A549 (cell line): ENCODE results near the gene PDZD2. TPM values are rescaled to one million over a fixed set of nuclear protein-coding genes. Genes with fewer than 3 reads are reported as not detected.
A peak's percentile ranks its signal among the peaks of the same experiment; 100 is the strongest.

Source experiments
- ATAC-seq, 2 experiments: fragments of 200-7000 bp in 1 of 2; fragments of >200 bp in 1 of 2; cut with Nextera tagmentation in 1 of 2; cut with Tn5 transposase in 1 of 2; 3 replicates each; pipeline versions ENCODE4 v1.8.0 to v1.9.1; 2018 to 2020; ENCODE audit warnings: mild to moderate bottlenecking in 1 of 2, moderate library complexity in 1 of 2
- CTCF ChIA-PET: fragments of 300-600 bp; sonication (Branson Sonifier 250); formaldehyde crosslinking; extraction: SDS; loops from one replicate; lab custom pipeline; 2021; ENCODE audit warnings: antibody characterized with exemption, inconsistent platforms; lab: Yijun Ruan, JAX
- POLR2A ChIA-PET: fragments of 350-600 bp; formaldehyde crosslinking; extraction: SDS; loops from one replicate; lab custom pipeline; 2021; ENCODE audit warnings: antibody characterized with exemption, inconsistent platforms; lab: Yijun Ruan, JAX
- DNase-seq, 2 experiments: peaks; one replicate each; pipeline versions ENCODE4 v3.0.0 to v3.0.0-alpha.2; 2011 to 2016; ENCODE audit warnings: low read depth in 1 of 2, low spot score in 1 of 2
- FAIRE-seq: peaks from 2 replicates; lab custom pipeline; 2011; peaks lifted over from hg19 to GRCh38; lab: Jason Lieb, UNC
- H3K27ac ChIP-seq, 2 experiments: fragments of >200 bp; sonication (Bioruptor Twin); formaldehyde crosslinking; 3 replicates each; pipeline ENCODE4 v1.5.1; 2016 to 2017
- H3K4me1 ChIP-seq: fragments of >200 bp; sonication (Bioruptor Twin); formaldehyde crosslinking; 3 replicates; pipeline ENCODE4 v1.6.1; 2016
- H3K4me2 ChIP-seq: fragments of >200 bp; sonication (Bioruptor Twin); formaldehyde crosslinking; 3 replicates; pipeline ENCODE4 v1.6.1; 2016
- H3K4me3 ChIP-seq: fragments of >200 bp; sonication (Bioruptor Twin); formaldehyde crosslinking; 3 replicates; pipeline ENCODE4 v1.5.1; 2016
- H3K9me3 ChIP-seq: fragments of >200 bp; sonication (Bioruptor Twin); formaldehyde crosslinking; 3 replicates; pipeline ENCODE4 v1.6.1; 2016
- ATOH8 ChIP-seq: fragments of 250-450 bp; sonication (Bioruptor Pico); IDR thresholded peaks from 2 replicates; pipeline ENCODE4 v1.5.0; 2020; ENCODE audit warnings: low read depth, mild to moderate bottlenecking, moderate library complexity
- BCL3 ChIP-seq: fragments of >200 bp; sonication (Bioruptor Twin); formaldehyde crosslinking; IDR thresholded peaks from 3 replicates; pipeline ENCODE4 v1.6.1; 2016
- CBX2 ChIP-seq: fragments of 200-600 bp; sonication (generic); IDR thresholded peaks from 2 replicates; pipeline ENCODE4 v1.6.1; 2016; ENCODE audit warnings: low read depth, mild to moderate bottlenecking, borderline replicate concordance
- CBX8 ChIP-seq: fragments of 200-600 bp; sonication (generic); IDR thresholded peaks from 2 replicates; pipeline ENCODE4 v1.6.1; 2016
- CEBPB ChIP-seq, 2 experiments: fragments of >200 bp in 1 of 2; sonication (Bioruptor Twin) in 1 of 2; formaldehyde crosslinking in 1 of 2; IDR thresholded peaks; 2 replicates each; pipeline ENCODE4 v1.6.1; 2012 to 2016
- CTCF ChIP-seq: fragments of >200 bp; sonication (Bioruptor Twin); formaldehyde crosslinking; IDR thresholded peaks from 3 replicates; pipeline ENCODE4 v1.5.1; 2016
- EHF ChIP-seq: fragments of 250-450 bp; sonication (Bioruptor Pico); IDR thresholded peaks from 2 replicates; pipeline ENCODE4 v1.5.0; 2020; ENCODE audit warnings: mild to moderate bottlenecking
- ELK1 ChIP-seq: fragments of 150-350 bp; IDR thresholded peaks from 2 replicates; pipeline ENCODE4 v1.6.1; 2014; ENCODE audit warnings: low read depth, mild to moderate bottlenecking, low read length
- FOSB ChIP-seq: fragments of 250-450 bp; sonication (Bioruptor Pico); IDR thresholded peaks from 2 replicates; pipeline ENCODE4 v1.5.0; 2020; ENCODE audit warnings: mild to moderate bottlenecking, moderate library complexity
- HMGXB4 ChIP-seq: fragments of 250-450 bp; sonication (Bioruptor Pico); IDR thresholded peaks from 2 replicates; pipeline ENCODE4 v1.5.0; 2021; ENCODE audit warnings: mild to moderate bottlenecking, moderate library complexity, borderline replicate concordance
- HOXB5 ChIP-seq: fragments of 250-450 bp; sonication (Bioruptor Pico); IDR thresholded peaks from 2 replicates; pipeline ENCODE4 v1.5.0; 2020; ENCODE audit warnings: mild to moderate bottlenecking, moderate library complexity
- JUN ChIP-seq, 2 experiments: fragments of >200 bp; sonication (Bioruptor Twin); formaldehyde crosslinking; IDR thresholded peaks; 2 replicates in 1 of 2; 3 replicates in 1 of 2; pipeline ENCODE4 v1.6.1; 2016 to 2017
- JUNB ChIP-seq: fragments of >200 bp; sonication (Bioruptor Twin); formaldehyde crosslinking; IDR thresholded peaks from 2 replicates; pipeline ENCODE4 v1.6.1; 2016
- MAX ChIP-seq: IDR thresholded peaks from 2 replicates; pipeline ENCODE4 v1.6.1; 2012
- NPAS2 ChIP-seq: fragments of 250-450 bp; sonication (Bioruptor Pico); IDR thresholded peaks from 2 replicates; pipeline ENCODE4 v1.8.0; 2022; ENCODE audit warnings: mild to moderate bottlenecking, moderate library complexity, borderline replicate concordance
- RAD21 ChIP-seq, 2 experiments: fragments of >200 bp in 1 of 2; sonication (Bioruptor Twin) in 1 of 2; formaldehyde crosslinking in 1 of 2; IDR thresholded peaks in 1 of 2; conservative IDR thresholded peaks in 1 of 2; 2 replicates in 1 of 2; 3 replicates in 1 of 2; pipeline ENCODE4 v1.6.1; 2012 to 2018; ENCODE audit warnings: inconsistent platforms in 1 of 2
- RARB ChIP-seq: fragments of 250-450 bp; sonication (Bioruptor Pico); IDR thresholded peaks from 2 replicates; pipeline ENCODE4 v1.8.0; 2021; ENCODE audit warnings: mild to moderate bottlenecking, moderate library complexity
- RFX5 ChIP-seq: fragments of 450-650 bp; IDR thresholded peaks from 2 replicates; pipeline ENCODE4 v1.7.1; 2014; ENCODE audit warnings: antibody characterized with exemption, mild to moderate bottlenecking, moderate library complexity
- SMC3 ChIP-seq: fragments of >200 bp; sonication (Bioruptor Twin); formaldehyde crosslinking; IDR thresholded peaks from 3 replicates; pipeline ENCODE4 v1.6.1; 2018; ENCODE audit warnings: inconsistent platforms
- USF2 ChIP-seq: fragments of 450-650 bp; IDR thresholded peaks from 2 replicates; pipeline ENCODE4 v1.6.1; 2014; ENCODE audit warnings: antibody characterized with exemption
- ZC3H11A ChIP-seq: fragments of 450-650 bp; IDR thresholded peaks from 2 replicates; pipeline ENCODE4 v1.6.1; 2014; ENCODE audit warnings: antibody characterized with exemption, mild to moderate bottlenecking
- ZFP36 ChIP-seq: fragments of 450-650 bp; IDR thresholded peaks from 2 replicates; pipeline ENCODE4 v1.6.1; 2014; ENCODE audit warnings: borderline replicate concordance; ENCODE audit not compliant: partially characterized antibody
- WGBS: methylation state at CpG from one replicate; pipeline ENCODE4 v1.1.6; 2017; ENCODE audit errors: missing lambda C conversion rate; 5-methylcytosine and 5-hydroxymethylcytosine counted together
- polyA plus RNA-seq, 4 experiments: library from polyadenylated mRNA; depleted of rRNA in 3 of 4; stranded (reverse); fragments of >200 nt; fragmentation: RNase III in 1 of 4; extraction: RNeasy Plus Mini Kit Qiagen cat#74134 plus additional on column Dnase treatment in 1 of 4; gene quantifications; 2 replicates in 3 of 4; 3 replicates in 1 of 4; pipeline ENCODE4 v1.2.3, GENCODE V29; 2011 to 2017

Gene PDZD2
- polyA plus RNA-seq, 2 of the 4 experiments (the other 2 are of a cell fraction): 0.06 to 0.09 TPM

GRCh38 chr5:31824869-31825517 is 186.1 kb downstream of the PDZD2 start:
- TF ChIP-seq CBX2 (no peak), EHF (CRISPR knock-in tag) (no peak), RFX5 (no peak)
- ChIA-PET POLR2A (no interaction called here), CTCF (interaction anchor here (0.6 to 11.2 kb wide), 39 partner anchors 8 to 504 kb away, joined by 3 to 241 read pairs (median 4); no protein-coding TSS in a partner anchor)
- Histone ChIP-seq H3K27ac (no peak overlapping the region), H3K4me1 (peaks cover 5% of the 10 kb centered on the region; the same call in 1 of the 3 replicates), H3K4me2 (no peak overlapping the region), H3K4me3 (no peak overlapping the region), H3K9me3 (peaks cover 18% of the 10 kb centered on the region)
- DNase-seq (no peak), ATAC-seq (peak; percentile 36 to 68; a peak in 4 of 6 replicates), FAIRE-seq (no peak)
- 23% methylated on average over 8 of the region's 8 CpGs for WGBS

GRCh38 chr5:31825518-31826068 is 186.7 kb downstream of the PDZD2 start:
- POLR2A ChIA-PET: no interaction called here
- peak overlapping the region; percentile 52 for H3K4me2 ChIP-seq
- CTCF ChIA-PET: interaction anchor here (0.6 to 11.2 kb wide), 39 partner anchors 8 to 504 kb away, joined by 3 to 241 read pairs (median 3); no protein-coding TSS in a partner anchor
- TF ChIP-seq FOSB (CRISPR knock-in tag) (no peak), CTCF (peak; percentile 88), JUNB (no peak), SMC3 (peak; percentile 93), RAD21 (conservative IDR thresholded peaks at IDR 0.05 in 1 of 2, IDR thresholded peaks at IDR 0.05 in 1 of 2) (peak; percentile 85 to 91)
- FAIRE-seq: no peak
- no peak overlapping the region for H3K4me3 ChIP-seq
- peak; percentile 94 to 97 for ATAC-seq
- H3K4me1 ChIP-seq: peaks cover 5% of the 10 kb centered on the region; the same call in 1 of the 3 replicates
- H3K9me3 ChIP-seq: peaks cover 18% of the 10 kb centered on the region
- peak; percentile 36 to 63 for DNase-seq
- peak overlapping the region in 1 of 2 experiments; percentile 21; a peak in 1 of 6 replicates for H3K27ac ChIP-seq
- WGBS: under 1% methylated on average over 8 of the region's 8 CpGs

- Histone ChIP-seq H3K4me3 (no peak overlapping the region), H3K4me2 (no peak overlapping the region), H3K27ac (no peak overlapping the region), H3K9me3 (peaks cover 18% of the 10 kb centered on the region), H3K4me1 (peaks cover 5% of the 10 kb centered on the region; the same call in 1 of the 3 replicates)
- no peak for FAIRE-seq
- 92% methylated on average over 1 of the region's 1 CpG for WGBS
- no peak for ATAC-seq
- TF ChIP-seq FOSB (CRISPR knock-in tag) (no peak), CBX8 (no peak), MAX (no peak), RFX5 (no peak), ELK1 (no peak), JUNB (no peak), ATOH8 (CRISPR knock-in tag) (no peak), HOXB5 (CRISPR knock-in tag) (no peak), ZC3H11A (no peak), RAD21 (conservative IDR thresholded peaks at IDR 0.05 in 1 of 2, IDR thresholded peaks at IDR 0.05 in 1 of 2) (no peak), HMGXB4 (CRISPR knock-in tag) (no peak), RARB (CRISPR knock-in tag) (no peak), NPAS2 (CRISPR knock-in tag) (no peak), ZFP36 (no peak), USF2 (no peak), BCL3 (no peak), JUN (IDR thresholded peaks at IDR 0.05) (no peak), CEBPB (IDR thresholded peaks at IDR 0.05) (no peak)
- ChIA-PET CTCF (interaction anchor here (0.6 to 11.2 kb wide), 5 partner anchors 8 to 281 kb away, joined by 4 to 241 read pairs (median 12); no protein-coding TSS in a partner anchor), POLR2A (no interaction called here)
- no peak for DNase-seq
These were observed 188.9 kb downstream of the PDZD2 start for GRCh38 chr5:31827867-31828266.
